ENCODE measurements around the gene ELP5. TPM values are rescaled to one million over a fixed set of nuclear protein-coding genes. Genes with fewer than 3 reads are reported as not detected.

Gene ELP5
- total RNA-seq, 1 donor: 39.1 TPM

Small RNA genes within 50 kb of the gene (small RNA-seq; reads per million reads assigned to genes)
- gene MIR324 (388 reads per million, percentile 99 among the genes with 10 or more reads in this experiment), gene RF00019 (not detected)

Other genes starting within 250 kb of the ELP5 start
- gene RNASEK, start 239.6 kb upstream of the ELP5 start, total RNA-seq: 72.4 and 73.5 TPM in 2 replicates
- 0.11 and 0.13 TPM in 2 replicates for gene BCL6B, start 229.2 kb upstream of the ELP5 start, total RNA-seq
- 0.22 and 0.52 TPM in 2 replicates for gene SLC16A13, start 216.2 kb upstream of the ELP5 start, total RNA-seq
- 0.13 TPM in 1 of 2 replicates, not detected in the other for gene SLC16A11, start 208.1 kb upstream of the ELP5 start, total RNA-seq
- gene CLEC10A, start 172.0 kb upstream of the ELP5 start, total RNA-seq: not detected in 2 replicates
- gene ASGR2, start 137.4 kb upstream of the ELP5 start, total RNA-seq: not detected in 2 replicates
- 0.65 and 0.76 TPM in 2 replicates for gene ASGR1, start 72.8 kb upstream of the ELP5 start, total RNA-seq
- 7.7 and 8.8 TPM in 2 replicates for gene DLG4, start 32.4 kb upstream of the ELP5 start, total RNA-seq
- 205 and 214 TPM in 2 replicates for gene ACADVL, start 32.3 kb upstream of the ELP5 start, total RNA-seq
- gene DVL2, start 17.7 kb upstream of the ELP5 start, total RNA-seq: 54.4 and 63.1 TPM in 2 replicates
- 34.4 and 38.5 TPM in 2 replicates for gene PHF23, start 12.8 kb upstream of the ELP5 start, total RNA-seq
- gene GABARAP, start 9.8 kb upstream of the ELP5 start, total RNA-seq: 315 and 440 TPM in 2 replicates
- gene CTDNEP1, start 481 bp upstream of the ELP5 start, total RNA-seq: 30.1 and 39.5 TPM in 2 replicates
- gene CLDN7, start 10.3 kb downstream of the ELP5 start, total RNA-seq: 2.4 and 2.7 TPM in 2 replicates
- 0.11 TPM in 1 of 2 replicates, not detected in the other for gene SLC2A4, start 29.5 kb downstream of the ELP5 start, total RNA-seq
- gene YBX2, start 42.4 kb downstream of the ELP5 start, total RNA-seq: 0.13 TPM in 1 of 2 replicates, not detected in the other
- gene EIF5A, start 55.4 kb downstream of the ELP5 start, total RNA-seq: 575 and 584 TPM in 2 replicates
- gene GPS2, start 63.1 kb downstream of the ELP5 start, total RNA-seq: 38.2 and 42.2 TPM in 2 replicates
- 7.7 and 13.2 TPM in 2 replicates for gene NEURL4, start 77.1 kb downstream of the ELP5 start, total RNA-seq
- 0.11 and 0.26 TPM in 2 replicates for gene ACAP1, start 84.3 kb downstream of the ELP5 start, total RNA-seq
- 8.9 and 11.2 TPM in 2 replicates for gene KCTD11, start 99.9 kb downstream of the ELP5 start, total RNA-seq
- not detected in 2 replicates for gene TMEM95, start 102.9 kb downstream of the ELP5 start, total RNA-seq
- gene TNK1, start 128.9 kb downstream of the ELP5 start, total RNA-seq: 4.1 and 4.6 TPM in 2 replicates
- gene PLSCR3, start 142.3 kb downstream of the ELP5 start, total RNA-seq: 19.6 and 21.7 TPM in 2 replicates
- gene TMEM256, start 151.9 kb downstream of the ELP5 start, total RNA-seq: 30.4 and 56.3 TPM in 2 replicates
- 6.9 and 8.6 TPM in 2 replicates for gene NLGN2, start 155.6 kb downstream of the ELP5 start, total RNA-seq
- not detected in 2 replicates for gene SPEM1, start 168.1 kb downstream of the ELP5 start, total RNA-seq
- gene SPEM2, start 173.4 kb downstream of the ELP5 start, total RNA-seq: not detected in 2 replicates
- not detected in 2 replicates for gene SPEM3, start 176.6 kb downstream of the ELP5 start, total RNA-seq
- 2.5 and 2.8 TPM in 2 replicates for gene TMEM102, start 183.2 kb downstream of the ELP5 start, total RNA-seq
- 0.76 and 0.91 TPM in 2 replicates for gene FGF11, start 187.3 kb downstream of the ELP5 start, total RNA-seq
- gene CHRNB1, start 192.8 kb downstream of the ELP5 start, total RNA-seq: 5.2 and 5.4 TPM in 2 replicates
- 40.2 and 41.4 TPM in 2 replicates for gene ZBTB4, start 227.4 kb downstream of the ELP5 start, total RNA-seq
- not detected in 2 replicates for gene SLC35G6, start 229.2 kb downstream of the ELP5 start, total RNA-seq
- 85.8 and 100.0 TPM in 2 replicates for gene POLR2A, start 232.2 kb downstream of the ELP5 start, total RNA-seq